Pancreas (tissue), 10 donors: ENCODE measurements around the gene TRIM49C. TPM values are rescaled to one million over a fixed set of nuclear protein-coding genes. Genes with fewer than 3 reads are reported as not detected.
"Not testable (repeated sequence)": the region's sequence is repeated elsewhere in the genome, so short reads cannot be mapped to it uniquely, and the experiment has no call there.

Experiments used
- ATAC-seq, 4 donors: fragments of 200-7000 bp; cut with Tn5 transposase; one replicate each; pipeline versions ENCODE4 v1.8.0 to v1.9.1; 2020; ENCODE audit warnings: mild to moderate bottlenecking in 4 of 4, moderate library complexity in 4 of 4
- DNase-seq, 6 donors: peaks; one replicate each; pipeline ENCODE4 v3.0.0-alpha.2; 2020
- FAIRE-seq: peaks from 2 replicates; lab custom pipeline; 2012; peaks lifted over from hg19 to GRCh38; lab: Jason Lieb, UNC
- H3K27ac ChIP-seq, 4 donors: fragments of 200-600 bp; sonication (generic); 1 replicate in 3 of 4; 2 replicates in 1 of 4; pipeline versions ENCODE4 v1.5.0 to v1.8.0; 2020
- H3K27me3 ChIP-seq, 4 donors: fragments of 200-600 bp; one replicate each; pipeline ENCODE4 v1.8.0; 2021
- H3K36me3 ChIP-seq, 3 donors: fragments of 200-600 bp; sonication (generic) in 1 of 3; one replicate each; pipeline versions ENCODE4 v1.5.0 to v1.8.0; 2020 to 2021
- H3K4me1 ChIP-seq, 3 donors: fragments of 200-600 bp; one replicate each; pipeline ENCODE4 v1.8.0; 2021
- H3K4me3 ChIP-seq, 4 donors: fragments of 200-600 bp; sonication (generic) in 2 of 4; one replicate each; pipeline versions ENCODE4 v1.5.0 to v1.8.0; 2020 to 2021
- H3K9me3 ChIP-seq, 4 donors: fragments of 200-600 bp; one replicate each; pipeline ENCODE4 v1.8.0; 2021
- WGBS, 2 donors: extraction: QIAGEN DNeasy Blood & Tissue Kit; methylation state at CpG; one replicate each; pipeline ENCODE4 v1.1.7; 2013; 5-methylcytosine and 5-hydroxymethylcytosine counted together
- intact Hi-C, 3 donors: fragments of 100-400 bp; cut with DNase I; formaldehyde crosslinking; loops; one replicate each; pipeline versions ENCODE4 v1.11.1 to v1.14.2; 2022
- polyA plus RNA-seq, 2 donors: library from polyadenylated mRNA; stranded (reverse); fragments of 200-250 nt; gene quantifications; one replicate each; pipeline ENCODE4 v1.2.3, GENCODE V29; 2013
- total RNA-seq, 6 donors: library from RNA; stranded (reverse); fragmentation: NEBNext Ultra II Directional in 4 of 6; extraction: Animal tissue kit (Norgen Biotek cat#: 25700) in 4 of 6; gene quantifications; one replicate each; pipeline versions ENCODE4 v1.2.1 to v1.2.4, GENCODE V29; 2021 to 2023
- donor health status: healthy with polysubstance abuse.
- donor health status: DM: no; HTN: no; CAD: no; lungs with moderate emphysema.
- donor health status: DM: no; HTN: no; CAD: no.
- donor health status: control.
- donor health status: control.
- donor health status: Bipolar disorder and iron deficiency.
- donor health status: DM: yes; HTN: yes; CAD: no.
- donor health status: DM: no; HTN: no; CAD: no.
- donor health status: DM: no; HTN: no; CAD: no.
- donor health status: DM: yes; HTN: yes; CAD: no.

Gene TRIM49C
- total RNA-seq (not detected), polyA plus RNA-seq (under 1 TPM in 1 of 2 donors, not detected in 1; 0.05 TPM)

GRCh38 chr11:90030806-90031205 lies at the start of gene TRIM49C:
TRIM49C (plus strand) TSS chr11:90031106; CDS start chr11:90035212, 4,106 bp downstream.
- ATAC-seq, intact Hi-C loops, H3K4me1 ChIP-seq, H3K27ac ChIP-seq, FAIRE-seq, H3K4me3 ChIP-seq, H3K9me3 ChIP-seq, H3K36me3 ChIP-seq, DNase-seq, H3K27me3 ChIP-seq: not testable (repeated sequence)
- WGBS, 2 donors, result 65 to 86% methylated on average over 1 of the region's 2 CpGs

DNA sequence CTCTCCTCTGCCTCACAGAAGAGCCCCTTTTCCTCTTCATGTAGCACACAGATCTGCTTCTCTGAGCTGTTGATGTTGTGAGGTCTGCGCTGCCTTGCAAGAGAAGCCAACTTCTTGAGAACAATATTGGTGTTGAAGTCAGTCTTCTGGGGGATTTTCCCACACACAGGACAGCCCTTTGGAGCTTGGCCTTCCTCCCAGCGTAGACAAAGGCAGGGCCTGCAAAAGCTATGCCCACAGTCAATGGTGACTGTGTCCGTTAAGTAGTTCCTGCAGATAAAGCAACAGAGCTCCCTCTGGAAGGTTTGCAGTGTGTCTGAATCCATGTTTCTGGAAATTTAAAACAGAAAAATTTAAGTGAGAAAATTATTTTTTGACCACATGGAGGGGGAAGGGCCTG lies 6.7 kb upstream of the TRIM49C start:
- DNase-seq, H3K4me1 ChIP-seq, H3K27me3 ChIP-seq, H3K9me3 ChIP-seq, H3K36me3 ChIP-seq, intact Hi-C loops, FAIRE-seq, H3K27ac ChIP-seq, H3K4me3 ChIP-seq, ATAC-seq: not testable (repeated sequence)
- WGBS, 2 donors, result 42 to 60% methylated on average over 2 of the region's 3 CpGs

GRCh38 chr11:90051591-90052209 lies 20.8 kb downstream of the TRIM49C start:
- H3K9me3 ChIP-seq, FAIRE-seq, H3K27me3 ChIP-seq, ATAC-seq, H3K36me3 ChIP-seq, H3K4me1 ChIP-seq, H3K4me3 ChIP-seq, H3K27ac ChIP-seq, intact Hi-C loops: not testable (repeated sequence)
- 20 to 45% methylated on average over 8 to 32 of the region's 41 CpGs for WGBS, 2 donors
- peak in 4 of 6 donors; percentile 1 to 40 (median 19) for DNase-seq

DNA sequence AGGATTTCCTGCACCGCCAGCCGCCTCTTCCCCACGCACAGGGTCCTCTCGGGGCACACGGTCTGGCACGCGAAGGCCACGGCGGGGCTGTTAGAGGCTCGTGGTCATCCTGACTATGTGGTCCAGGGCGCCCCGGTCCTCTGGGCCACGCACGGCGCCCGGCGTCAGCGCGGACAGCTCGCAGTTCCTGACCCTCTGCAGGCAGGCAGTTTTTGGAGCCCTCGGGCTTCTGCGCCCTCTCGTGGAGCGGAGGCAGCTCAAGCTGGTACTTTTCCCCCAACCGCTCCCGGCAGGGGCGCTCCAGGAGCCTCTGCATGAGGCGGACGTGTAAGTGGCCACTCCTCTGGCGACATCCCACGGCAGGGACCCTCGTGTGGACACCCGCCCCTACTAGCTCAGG lies 21.4 kb downstream of the TRIM49C start:
- ATAC-seq, intact Hi-C loops, H3K4me3 ChIP-seq, FAIRE-seq, H3K36me3 ChIP-seq, H3K4me1 ChIP-seq, H3K9me3 ChIP-seq, H3K27me3 ChIP-seq, H3K27ac ChIP-seq: not testable (repeated sequence)
- DNase-seq, result peak in 2 of 6 donors; percentile 24 to 51
- 0 to 3% methylated on average over 1 to 16 of the region's 33 CpGs for WGBS, 2 donors

DNA sequence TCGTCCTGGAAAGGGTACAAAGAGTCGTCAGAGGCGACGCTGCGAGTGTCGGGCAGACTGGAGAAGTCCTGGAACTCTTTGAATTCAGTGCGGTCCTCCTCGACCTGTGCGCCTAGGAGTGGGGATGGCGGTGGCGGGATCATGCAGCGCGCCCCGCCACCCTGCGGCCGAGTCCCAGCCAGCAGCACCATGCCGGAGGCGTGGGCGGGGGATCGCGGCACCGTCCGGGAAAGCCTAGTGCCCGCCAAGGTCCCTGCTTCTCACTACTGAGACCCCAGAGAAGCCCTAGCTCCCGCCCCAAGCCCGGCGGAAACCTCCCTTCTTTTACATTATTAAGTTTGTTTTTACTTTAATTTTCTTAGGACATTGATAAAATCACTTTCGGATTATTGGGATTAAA lies 22.6 kb downstream of the TRIM49C start:
- H3K27me3 ChIP-seq, H3K36me3 ChIP-seq, ATAC-seq, DNase-seq, H3K4me1 ChIP-seq, intact Hi-C loops, H3K9me3 ChIP-seq, FAIRE-seq, H3K4me3 ChIP-seq, H3K27ac ChIP-seq: not testable (repeated sequence)
- 20 to 38% methylated on average over 5 to 12 of the region's 28 CpGs for WGBS, 2 donors

DNA sequence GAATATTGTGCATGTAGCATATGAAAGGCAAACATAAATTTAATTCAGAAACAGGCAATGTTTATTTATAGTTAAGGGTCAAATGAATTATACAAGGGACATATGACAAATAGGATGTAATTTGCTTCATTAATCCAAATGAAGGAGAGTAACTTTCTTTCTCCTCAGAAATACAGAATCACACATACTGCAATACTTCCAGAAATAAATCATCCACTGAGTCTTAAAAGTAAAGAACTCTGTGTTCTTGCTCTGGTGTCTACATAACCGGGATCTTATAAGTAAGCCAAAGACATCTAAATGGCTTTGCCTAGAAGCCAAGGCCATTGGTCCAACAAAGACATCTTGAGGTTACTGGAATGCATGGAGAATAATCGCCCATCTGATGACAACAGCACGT lies 54.7 kb downstream of the TRIM49C start, which contains the start of gene UBTFL1:
UBTFL1 (plus strand) TSS at position 301 of the 400 bp plus-strand sequence; CDS start at position 301, 0 bp downstream.
- ATAC-seq, H3K27ac ChIP-seq, H3K36me3 ChIP-seq, intact Hi-C loops, H3K4me3 ChIP-seq, H3K27me3 ChIP-seq, H3K4me1 ChIP-seq, DNase-seq, H3K9me3 ChIP-seq, FAIRE-seq: not testable (repeated sequence)
- WGBS, 2 donors, result 21 to 42% methylated on average over 2 to 3 of the region's 3 CpGs

GRCh38 chr11:90088731-90089130 lies 57.8 kb downstream of the TRIM49C start:
- ATAC-seq, H3K4me1 ChIP-seq, H3K36me3 ChIP-seq, DNase-seq, intact Hi-C loops, H3K9me3 ChIP-seq, H3K27ac ChIP-seq, FAIRE-seq, H3K27me3 ChIP-seq, H3K4me3 ChIP-seq: not testable (repeated sequence)
- WGBS, 2 donors, result 33 to 50% methylated on average over 1 of the region's 2 CpGs

Other genes with a start within 250 kb of the TRIM49C start
- not detected for gene TRIM49, start 222.5 kb upstream of the TRIM49C start, total RNA-seq
- gene TRIM49, start 222.5 kb upstream of the TRIM49C start, polyA plus RNA-seq, result not detected
- not detected for gene TRIM64B, start 152.6 kb upstream of the TRIM49C start, total RNA-seq
- not detected for gene TRIM64B, start 152.6 kb upstream of the TRIM49C start, polyA plus RNA-seq
- gene TRIM49D1, start 108.9 kb upstream of the TRIM49C start, total RNA-seq, result not detected
- not detected for gene TRIM49D1, start 108.9 kb upstream of the TRIM49C start, polyA plus RNA-seq
- gene TRIM49D2, start 107.0 kb upstream of the TRIM49C start, total RNA-seq, result not detected
- gene TRIM49D2, start 107.0 kb upstream of the TRIM49C start, polyA plus RNA-seq, result not detected
- not detected for gene TRIM64, start 65.1 kb upstream of the TRIM49C start, total RNA-seq
- not detected for gene TRIM64, start 65.1 kb upstream of the TRIM49C start, polyA plus RNA-seq
- gene UBTFL1, start 54.8 kb downstream of the TRIM49C start, total RNA-seq, result not detected
- gene UBTFL1, start 54.8 kb downstream of the TRIM49C start, polyA plus RNA-seq, result not detected
- 1 to 10 TPM in 1 of 6 donors, under 1 TPM in 5; 0.13 to 1.8 (median 0.25) TPM for gene NAALAD2, start 103.6 kb downstream of the TRIM49C start, total RNA-seq
- gene NAALAD2, start 103.6 kb downstream of the TRIM49C start, polyA plus RNA-seq, result 1 to 10 TPM in 1 of 2 donors, under 1 TPM in 1; 0.68 to 1.6 TPM
- gene CHORDC1, start 191.9 kb downstream of the TRIM49C start, total RNA-seq, result 10 to 100 TPM in 3 of 6 donors, 1 to 10 TPM in 3; 6.0 to 16.6 (median 9.8) TPM
- gene CHORDC1, start 191.9 kb downstream of the TRIM49C start, polyA plus RNA-seq, result 10 to 100 TPM; 13.5 to 17.3 TPM